HG03469 (cell line): ENCODE data around the gene MAPK10.
A peak's percentile ranks its signal among the peaks of the same experiment; 100 is the strongest.
"Not testable (repeated sequence)": the region's sequence is repeated elsewhere in the genome, so short reads cannot be mapped to it uniquely, and the experiment has no call there.

Source experiments
- ATAC-seq: cut with Tn5 transposase; IDR thresholded peaks from one replicate; pipeline ENCODE4 v1.9.1; 2021; ENCODE audit warnings: mild to moderate bottlenecking, moderate library complexity, moderate number of reproducible peaks; ENCODE audit not compliant: unreplicated experiment

MAPK10 gene

GRCh38 chr4:86048426-86048825 lies 311.4 kb downstream of the MAPK10 start:
- no peak for ATAC-seq

- ATAC-seq = no peak
Measured at GRCh38 chr4:86044593-86044985, 315.3 kb downstream of the MAPK10 start.

- peak; percentile 76 for ATAC-seq
Measured at GRCh38 chr4:86043755-86044592, 315.9 kb downstream of the MAPK10 start.

- ATAC-seq = no peak
Measured at GRCh38 chr4:86038037-86038436, 321.8 kb downstream of the MAPK10 start.

GRCh38 chr4:86036736-86037135 lies 323.1 kb downstream of the MAPK10 start:
- ATAC-seq = no peak

GRCh38 chr4:86035688-86036087 lies 324.2 kb downstream of the MAPK10 start:
- ATAC-seq = no peak

- no peak for ATAC-seq
Measured at GRCh38 chr4:86034616-86035015, 325.2 kb downstream of the MAPK10 start.

- no peak for ATAC-seq
Measured at GRCh38 chr4:86033171-86033570, 326.7 kb downstream of the MAPK10 start.

- no peak for ATAC-seq
Measured at GRCh38 chr4:86032476-86033022, 327.3 kb downstream of the MAPK10 start.

- ATAC-seq = no peak
Measured at GRCh38 chr4:86031927-86032326, 327.9 kb downstream of the MAPK10 start.

- ATAC-seq = no peak
Measured at GRCh38 chr4:86026720-86027119, 333.1 kb downstream of the MAPK10 start.

GRCh38 chr4:86021671-86022070 lies 338.2 kb downstream of the MAPK10 start:
- not testable (repeated sequence) for ATAC-seq

- no peak for ATAC-seq
Measured at GRCh38 chr4:86019906-86020305, 339.9 kb downstream of the MAPK10 start.

- ATAC-seq = no peak
Measured at GRCh38 chr4:86019362-86019761, 340.5 kb downstream of the MAPK10 start.

GRCh38 chr4:86015412-86016350 lies 344.2 kb downstream of the MAPK10 start:
- no peak for ATAC-seq

- peak; percentile 97 for ATAC-seq
Measured at GRCh38 chr4:86014599-86014998, 345.3 kb downstream of the MAPK10 start.

GRCh38 chr4:86013621-86014020 lies 346.2 kb downstream of the MAPK10 start:
- ATAC-seq = no peak

- no peak for ATAC-seq
Measured at GRCh38 chr4:86011117-86011516, 348.7 kb downstream of the MAPK10 start.

- ATAC-seq = no peak
Measured at GRCh38 chr4:86007042-86007441, 352.8 kb downstream of the MAPK10 start.

- no peak for ATAC-seq
Measured at GRCh38 chr4:86006057-86006456, 353.8 kb downstream of the MAPK10 start.

GRCh38 chr4:86004030-86004429 lies 355.8 kb downstream of the MAPK10 start:
- ATAC-seq = no peak
